Suppressor macrophage treated with lipopolysaccharide for 4 hours (primary cell): Measurements from ENCODE around the gene REPIN1.

ENCODE experiments used
- DNase-seq: peaks from one replicate; pipeline ENCODE4 v3.0.0-alpha.2; 2020

The REPIN1 gene

GRCh38 chr7:150408393-150409299 lies 40.0 kb downstream of the REPIN1 start:
- no peak for DNase-seq

- DNase-seq: no peak
Observed at GRCh38 chr7:150409300-150410030, 40.8 kb downstream of the REPIN1 start.

- DNase-seq: no peak
Observed at GRCh38 chr7:150410131-150410530, 41.5 kb downstream of the REPIN1 start.

GRCh38 chr7:150410680-150411346 lies 42.2 kb downstream of the REPIN1 start:
- no peak for DNase-seq

DNA sequence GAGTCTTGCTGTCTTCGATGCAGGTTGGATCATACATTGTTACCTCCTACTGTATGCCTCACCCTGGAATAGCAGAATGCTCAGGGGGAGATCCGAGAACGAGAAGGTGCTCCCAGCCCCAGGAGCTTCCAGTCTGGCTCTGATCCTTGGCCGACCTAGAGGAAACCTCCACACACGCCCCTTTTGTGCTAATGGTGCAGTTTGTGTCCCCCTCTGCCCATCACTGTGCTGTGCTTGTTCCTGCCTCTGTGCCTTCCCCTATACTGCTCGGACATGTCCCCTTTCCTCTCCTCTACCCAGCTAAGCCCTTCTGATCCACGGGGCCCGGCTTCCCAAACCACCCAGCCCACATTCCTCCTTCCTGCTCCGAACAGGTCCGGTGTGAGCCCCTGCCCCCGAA lies 43.0 kb downstream of the REPIN1 start:
- no peak for DNase-seq

DNA sequence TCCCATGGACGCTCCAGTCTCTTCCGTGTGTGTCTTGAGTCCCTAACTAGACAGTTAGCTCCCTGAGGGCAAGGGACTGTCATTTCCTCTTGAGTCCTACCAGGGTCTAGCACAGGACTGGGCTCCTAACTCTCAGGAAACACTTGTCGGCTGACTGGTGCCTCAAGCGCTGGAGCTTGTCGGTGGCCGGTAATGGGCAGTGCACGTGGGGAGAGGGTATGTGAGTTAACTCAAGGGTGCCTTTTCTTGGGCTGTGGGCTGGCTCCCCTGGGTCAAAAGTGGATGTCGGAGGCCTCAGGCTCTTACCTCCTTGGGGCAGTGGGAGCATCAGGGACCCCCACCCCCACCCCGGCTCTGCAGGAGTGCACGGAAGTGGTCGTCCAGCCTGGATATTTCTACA lies 43.4 kb downstream of the REPIN1 start:
- DNase-seq: no peak

- DNase-seq: peak; percentile 37
Observed at GRCh38 chr7:150412518-150413488, 44.2 kb downstream of the REPIN1 start.

GRCh38 chr7:150413640-150414081 lies 45.0 kb downstream of the REPIN1 start:
- DNase-seq: no peak

- DNase-seq: no peak
Observed at GRCh38 chr7:150415161-150416153, 46.8 kb downstream of the REPIN1 start.

- no peak for DNase-seq
Observed at GRCh38 chr7:150417239-150417638, 48.6 kb downstream of the REPIN1 start.

DNA sequence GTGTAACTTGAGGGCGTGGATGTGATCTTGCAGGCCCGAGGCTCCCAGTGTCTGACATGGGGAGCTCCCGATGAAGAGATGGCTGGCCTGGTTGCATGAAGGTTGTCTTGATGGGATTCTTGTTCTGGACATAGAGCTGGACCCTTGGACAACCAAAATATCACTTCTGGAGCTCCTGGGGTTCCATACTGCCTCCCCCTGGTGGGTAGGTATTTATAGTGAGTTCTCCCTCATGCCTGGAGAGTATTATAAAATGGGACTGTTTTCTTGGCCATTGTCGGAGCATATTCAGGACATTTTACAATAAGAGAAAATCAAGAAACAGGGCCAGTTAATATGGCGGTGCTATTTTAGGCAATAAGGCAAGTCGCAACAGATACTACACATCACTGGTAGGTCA lies 49.2 kb downstream of the REPIN1 start:
- DNase-seq: no peak

- DNase-seq: no peak
Observed at GRCh38 chr7:150420242-150420641, 51.6 kb downstream of the REPIN1 start.

DNA sequence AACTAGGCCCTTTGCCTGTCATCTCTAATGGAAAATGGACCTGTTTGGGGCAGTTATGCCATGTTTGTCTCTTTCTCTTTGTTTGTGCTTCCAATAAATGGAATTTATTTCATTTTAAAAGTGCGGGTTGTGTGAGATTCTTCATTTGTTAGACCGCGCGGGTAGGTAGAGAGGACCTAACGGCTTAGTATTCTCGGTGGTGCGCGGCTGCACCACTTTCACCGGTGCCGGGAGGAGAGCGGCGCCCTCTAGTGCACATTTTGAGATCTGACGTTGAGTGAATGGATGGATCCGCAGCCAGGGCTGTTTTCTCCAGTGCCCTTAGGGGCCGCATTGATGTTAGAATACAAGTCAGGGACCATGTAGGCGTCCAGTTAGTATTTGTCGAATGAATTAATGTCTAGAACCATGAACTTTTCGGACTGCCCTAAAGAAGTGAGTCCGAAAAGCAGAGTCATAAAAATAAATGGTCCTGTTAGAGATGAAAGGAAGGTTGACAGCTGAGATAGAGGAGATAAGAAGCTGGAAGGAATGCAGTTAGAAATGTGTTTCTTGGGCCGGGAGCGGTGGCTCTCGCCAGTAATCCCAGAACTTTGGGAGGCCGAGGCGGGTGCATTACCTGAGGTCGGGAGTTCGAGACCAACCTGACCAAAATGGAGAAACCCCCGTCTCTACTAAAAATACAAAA lies 52.5 kb downstream of the REPIN1 start:
- peak; percentile 84 for DNase-seq

GRCh38 chr7:150421831-150422230 lies 53.2 kb downstream of the REPIN1 start:
- DNase-seq: no peak
